Naive B cell (primary cell): ENCODE data around the gene SYNRG. TPM values are rescaled to one million over a fixed set of nuclear protein-coding genes. Genes with fewer than 3 reads are reported as not detected.
"Not testable (repeated sequence)": the region's sequence is repeated elsewhere in the genome, so short reads cannot be mapped to it uniquely, and the experiment has no call there.

Experiments used
- ATAC-seq, 2 donors: fragments of 150-1000 bp; cut with Tn5 transposase; 2 replicates each; pipeline ENCODE4 v1.10.0; 2021; ENCODE audit warnings: low read depth in 2 of 2, mild to moderate bottlenecking in 2 of 2, moderate library complexity in 2 of 2
- DNase-seq: peaks from one replicate; pipeline ENCODE4 v3.0.0; 2022
- H3K27ac Mint-ChIP-seq, 6 donors: one replicate each; pipeline ENCODE4 v1.8.0; 2020 to 2022; ENCODE audit warnings: mild to moderate bottlenecking in 6 of 6, mixed read lengths in 6 of 6, moderate library complexity in 5 of 6, inconsistent platforms in 2 of 6
- H3K27me3 Mint-ChIP-seq, 3 donors: one replicate each; pipeline ENCODE4 v1.8.0; 2021 to 2022; ENCODE audit warnings: mixed read lengths in 3 of 3, mild to moderate bottlenecking in 1 of 3
- H3K36me3 Mint-ChIP-seq, 2 donors: one replicate each; pipeline ENCODE4 v1.8.0; 2020 to 2022; ENCODE audit warnings: mixed read lengths in 2 of 2, inconsistent platforms in 1 of 2, mild to moderate bottlenecking in 1 of 2
- H3K4me1 Mint-ChIP-seq, 3 donors: one replicate each; pipeline ENCODE4 v1.8.0; 2020 to 2022; ENCODE audit warnings: mixed read lengths in 3 of 3, inconsistent platforms in 1 of 3, mild to moderate bottlenecking in 1 of 3, moderate library complexity in 1 of 3
- H3K4me3 Mint-ChIP-seq, 8 donors: one replicate each; pipeline ENCODE4 v1.8.0; 2020 to 2022; ENCODE audit warnings: mild to moderate bottlenecking in 8 of 8, mixed read lengths in 8 of 8, moderate library complexity in 8 of 8, inconsistent platforms in 2 of 8
- H3K9me3 Mint-ChIP-seq, 7 donors: one replicate each; pipeline ENCODE4 v1.8.0; 2020 to 2022; ENCODE audit warnings: mixed read lengths in 7 of 7, mild to moderate bottlenecking in 5 of 7, inconsistent platforms in 2 of 7, moderate library complexity in 1 of 7
- polyA plus RNA-seq, 6 donors: library from polyadenylated mRNA; unstranded; fragments of 300-500 nt; fragmentation: Illumina TruSeq; gene quantifications; one replicate each; pipeline ENCODE4 v1.2.3, GENCODE V29; 2021; ENCODE audit warnings: low read depth in 6 of 6

SYNRG gene
- polyA plus RNA-seq, result 10 to 100 TPM; 16.0 to 82.3 (median 58.0) TPM

- DNase-seq (peak; percentile 98), ATAC-seq (peak; percentile 86 to 89)
- peaks cover 27 to 36% (median 33%) of the 10 kb centered on the region in 3 donors for H3K4me1 Mint-ChIP-seq
- H3K4me3 Mint-ChIP-seq, result peak within 1 kb of the TSS; percentile 90 to 99 (median 94)
- peak within 1 kb of the TSS; percentile 93 to 96 (median 95) for H3K27ac Mint-ChIP-seq
- H3K36me3 Mint-ChIP-seq, result no peaks in the 10 kb centered on the region
- H3K27me3 Mint-ChIP-seq, result no peaks in the 10 kb centered on the region
- H3K9me3 Mint-ChIP-seq, result no peaks in the 10 kb centered on the region
Observed at GRCh38 chr17:37609170-37610040, at the start of gene SYNRG. SYNRG (minus strand) TSS chr17:37609418; CDS start chr17:37609355, 63 bp downstream.

DNA sequence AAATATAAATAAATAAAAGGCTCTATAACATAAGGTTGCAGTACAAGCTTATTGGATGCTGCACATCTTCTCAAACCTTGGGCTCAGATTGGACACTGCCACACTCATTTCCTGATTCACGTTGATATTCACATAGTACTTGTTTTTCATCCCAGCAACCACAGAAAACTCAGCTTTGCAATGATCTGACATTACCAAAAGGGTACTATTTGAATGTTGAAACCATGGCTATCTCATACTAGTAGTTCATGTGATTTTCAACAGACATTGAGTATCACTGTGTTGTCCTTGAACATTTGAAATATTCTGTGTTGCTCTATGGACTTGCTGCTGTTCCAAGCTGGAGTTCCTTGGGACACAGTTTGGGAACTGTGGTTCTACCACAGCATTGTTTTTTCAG, 48.0 kb upstream of the SYNRG start:
- DNase-seq, result no peak
- no peaks in the 10 kb centered on the region for H3K4me1 Mint-ChIP-seq
- no peak overlapping the region for H3K27ac Mint-ChIP-seq
- ATAC-seq, result no peak
- H3K27me3 Mint-ChIP-seq, result peaks cover 3 to 18% (median 13%) of the 10 kb centered on the region in 3 donors
- no peak overlapping the region for H3K4me3 Mint-ChIP-seq
- no peaks in the 10 kb centered on the region for H3K36me3 Mint-ChIP-seq
- no peaks in the 10 kb centered on the region for H3K9me3 Mint-ChIP-seq

DNA sequence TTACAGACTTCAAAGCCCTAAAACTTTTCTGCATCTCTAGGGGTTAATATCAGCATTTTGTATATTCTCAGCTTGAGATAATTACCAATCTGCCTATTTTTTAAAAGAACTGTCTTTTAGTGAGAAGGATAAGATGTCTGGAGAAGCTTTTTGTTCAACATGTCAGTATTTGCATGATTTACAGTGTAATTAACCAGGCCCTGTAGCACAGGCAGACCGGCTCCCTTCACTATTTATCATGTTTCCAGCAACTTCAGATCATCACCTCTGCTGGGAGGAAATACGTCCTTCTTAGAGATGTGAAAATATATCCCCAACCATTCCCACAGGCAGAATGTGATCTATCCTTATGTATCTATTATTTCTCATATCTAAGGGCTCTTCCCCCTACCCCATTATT, 42.6 kb upstream of the SYNRG start:
- Mint-ChIP-seq H3K4me1 (no peaks in the 10 kb centered on the region), H3K27me3 (peaks cover 36 to 42% (median 38%) of the 10 kb centered on the region in 3 donors)

GRCh38 chr17:37650419-37651003, 41.3 kb upstream of the SYNRG start:
- Mint-ChIP-seq H3K36me3 (no peaks in the 10 kb centered on the region), H3K27me3 (peaks cover 49 to 56% (median 50%) of the 10 kb centered on the region in 3 donors), H3K27ac (no peak overlapping the region), H3K4me3 (no peak overlapping the region), H3K9me3 (no peaks in the 10 kb centered on the region), H3K4me1 (no peaks in the 10 kb centered on the region)
- DNase-seq (no peak), ATAC-seq (no peak)

More for the DNA sequence above, 42.6 kb upstream of the SYNRG start:
- ATAC-seq, result no peak
- Mint-ChIP-seq H3K4me3 (no peak overlapping the region), H3K36me3 (no peaks in the 10 kb centered on the region), H3K9me3 (no peaks in the 10 kb centered on the region), H3K27ac (no peak overlapping the region)
- DNase-seq, result no peak

GRCh38 chr17:37648555-37648954, 39.3 kb upstream of the SYNRG start:
- Mint-ChIP-seq H3K4me1 (peaks cover 3 to 5% (median 3%) of the 10 kb centered on the region in 3 donors), H3K27me3 (peaks cover 59 to 67% (median 64%) of the 10 kb centered on the region in 3 donors), H3K27ac (no peak overlapping the region), H3K36me3 (no peaks in the 10 kb centered on the region), H3K9me3 (no peaks in the 10 kb centered on the region), H3K4me3 (no peak overlapping the region)
- ATAC-seq (no peak), DNase-seq (no peak)

DNA sequence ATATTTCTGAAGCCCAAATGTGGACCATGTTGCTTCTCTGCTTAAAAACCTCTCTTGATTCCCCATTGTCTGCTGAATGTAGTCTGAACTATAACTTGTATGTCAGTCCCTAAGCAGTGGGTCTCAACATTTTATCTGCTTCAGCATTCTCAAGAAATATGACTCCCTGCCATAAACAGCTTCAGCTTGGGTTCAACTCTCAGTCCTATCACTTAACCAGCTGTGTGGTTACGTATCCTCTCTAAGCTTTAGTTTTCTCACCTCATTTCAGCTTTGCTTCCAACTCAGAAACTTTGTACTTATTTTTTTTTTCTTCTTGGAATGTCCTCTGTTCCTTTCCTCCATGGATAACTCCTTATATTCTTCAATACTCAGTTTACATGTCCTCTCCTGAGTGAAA, 38.6 kb upstream of the SYNRG start:
- peak overlapping the region in 1 of 6 donors; percentile 23 for H3K27ac Mint-ChIP-seq
- peaks cover 59 to 65% (median 63%) of the 10 kb centered on the region in 3 donors for H3K27me3 Mint-ChIP-seq
- no peak overlapping the region for H3K4me3 Mint-ChIP-seq
- H3K9me3 Mint-ChIP-seq, result no peaks in the 10 kb centered on the region
- no peaks in the 10 kb centered on the region for H3K36me3 Mint-ChIP-seq
- ATAC-seq (no peak), DNase-seq (no peak)
- peaks cover 8 to 11% (median 10%) of the 10 kb centered on the region in 3 donors for H3K4me1 Mint-ChIP-seq

DNA sequence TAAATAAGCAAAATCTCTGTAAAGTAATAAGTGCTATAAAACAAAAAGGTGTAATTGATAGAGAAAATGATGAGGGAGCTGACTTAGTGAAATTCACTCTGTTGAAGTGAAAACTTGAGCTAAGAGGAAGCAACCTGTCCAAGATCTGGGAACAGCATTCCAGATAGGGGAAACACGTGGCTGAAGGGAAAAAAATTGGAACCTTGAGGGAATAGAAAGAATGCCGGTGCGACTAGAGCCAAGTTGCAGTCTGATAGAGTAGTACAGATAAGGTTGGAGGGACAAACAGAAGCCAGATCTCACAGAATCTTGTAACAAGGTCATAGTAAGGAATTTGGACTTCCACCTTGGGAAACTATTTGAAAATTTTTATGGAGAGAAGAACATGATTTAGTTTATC, 34.7 kb upstream of the SYNRG start:
- DNase-seq, result no peak

GRCh38 chr17:37643118-37643766, 34.0 kb upstream of the SYNRG start, which contains the start of gene DDX52:
DDX52 (minus strand) TSS chr17:37643446; CDS start chr17:37643420, 26 bp downstream.
- peak; percentile 97 to 98 for ATAC-seq
- DNase-seq, result peak; percentile 83
- H3K27me3 Mint-ChIP-seq, result peaks cover 27 to 36% (median 32%) of the 10 kb centered on the region in 3 donors
- H3K9me3 Mint-ChIP-seq, result no peaks in the 10 kb centered on the region
- H3K4me3 Mint-ChIP-seq, result peak within 1 kb of the TSS; percentile 93 to 99 (median 96)
- H3K36me3 Mint-ChIP-seq, result peaks cover 7 to 8% of the 10 kb centered on the region in 2 donors
- peaks cover 22 to 41% (median 33%) of the 10 kb centered on the region in 3 donors for H3K4me1 Mint-ChIP-seq
- H3K27ac Mint-ChIP-seq, result peak within 1 kb of the TSS; percentile 92 to 97 (median 94)

More for the DNA sequence above, 34.7 kb upstream of the SYNRG start:
- peak overlapping the region; percentile 93 to 99 (median 96) for H3K4me3 Mint-ChIP-seq
- H3K27me3 Mint-ChIP-seq, result peaks cover 32 to 42% (median 38%) of the 10 kb centered on the region in 3 donors
- H3K9me3 Mint-ChIP-seq, result no peaks in the 10 kb centered on the region
- H3K27ac Mint-ChIP-seq, result peak overlapping the region in 5 of 6 donors; percentile 24 to 97 (median 92)
- H3K36me3 Mint-ChIP-seq, result peaks cover 7 to 8% of the 10 kb centered on the region in 2 donors
- ATAC-seq, result no peak
- H3K4me1 Mint-ChIP-seq, result peaks cover 22 to 40% (median 33%) of the 10 kb centered on the region in 3 donors

DNA sequence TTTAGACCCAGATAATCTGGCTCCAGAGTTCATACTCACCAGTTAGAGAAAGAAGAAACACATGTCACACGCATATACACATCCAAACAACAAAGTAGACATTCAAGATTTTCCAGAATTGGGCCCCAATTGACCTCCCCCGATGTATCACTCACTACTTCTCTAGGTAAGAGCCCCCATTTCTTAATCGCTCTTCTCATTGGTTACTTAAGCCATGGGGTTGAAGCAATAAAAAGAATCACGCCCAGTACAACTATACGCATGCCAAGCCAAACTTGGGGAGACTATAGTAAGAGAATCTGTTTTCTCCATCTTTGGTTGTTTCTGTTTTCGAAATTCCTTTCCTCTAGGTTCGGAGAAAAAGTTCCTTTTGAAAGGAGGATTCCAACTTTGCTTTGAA, 33.5 kb upstream of the SYNRG start:
- peaks cover 7 to 8% of the 10 kb centered on the region in 2 donors for H3K36me3 Mint-ChIP-seq
- peaks cover 22 to 41% (median 33%) of the 10 kb centered on the region in 3 donors for H3K4me1 Mint-ChIP-seq
- H3K27me3 Mint-ChIP-seq, result peaks cover 22 to 30% (median 26%) of the 10 kb centered on the region in 3 donors
- DNase-seq (no peak), ATAC-seq (no peak)
- H3K9me3 Mint-ChIP-seq, result no peaks in the 10 kb centered on the region
- peak overlapping the region; percentile 93 to 99 (median 96) for H3K4me3 Mint-ChIP-seq
- peak overlapping the region in 5 of 6 donors; percentile 92 to 97 (median 94) for H3K27ac Mint-ChIP-seq

DNA sequence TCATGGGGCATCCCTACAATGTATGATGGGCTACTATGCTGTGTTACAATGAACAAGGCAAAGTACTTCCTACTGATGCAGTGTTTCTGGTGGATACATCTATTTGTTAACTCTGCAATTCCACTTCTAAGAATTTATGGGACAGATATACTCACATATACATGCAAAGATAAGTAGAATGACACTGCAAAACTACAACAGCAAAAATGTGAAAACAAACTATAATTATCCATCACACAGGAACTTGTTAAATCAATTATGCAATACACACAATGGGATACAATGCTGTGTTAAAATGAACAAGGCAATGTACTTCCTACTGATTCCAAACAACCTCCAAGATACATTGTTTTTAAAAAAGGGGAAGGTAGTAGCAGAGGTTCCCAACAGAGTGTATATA, 30.8 kb upstream of the SYNRG start:
- Mint-ChIP-seq H3K9me3 (no peaks in the 10 kb centered on the region), H3K4me3 (peak overlapping the region in 1 of 8 donors; percentile 19), H3K27ac (no peak overlapping the region), H3K36me3 (peaks cover 7 to 12% of the 10 kb centered on the region in 2 donors), H3K4me1 (peaks cover 22 to 41% (median 33%) of the 10 kb centered on the region in 3 donors), H3K27me3 (peaks cover 7 to 14% (median 12%) of the 10 kb centered on the region in 3 donors)
- ATAC-seq (no peak), DNase-seq (no peak)

DNA sequence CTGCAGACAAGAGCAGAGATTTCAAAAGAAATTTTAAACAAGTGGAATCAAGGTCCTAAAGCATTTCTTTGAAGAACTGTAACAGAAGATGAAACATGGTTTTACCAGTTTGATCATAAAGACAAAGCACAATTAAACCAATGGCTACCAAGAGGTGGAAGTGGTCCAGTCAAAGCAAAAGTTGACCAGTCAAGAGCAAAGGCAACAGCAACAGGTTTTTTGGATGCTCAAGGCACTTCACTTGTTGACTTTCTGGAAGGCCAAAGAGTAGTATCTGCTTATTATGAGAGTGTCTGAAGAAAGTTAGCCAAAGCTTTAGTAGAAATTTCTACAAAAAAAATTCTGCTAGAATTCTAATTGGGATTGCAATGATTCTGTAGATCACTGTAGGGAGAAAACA, 28.7 kb upstream of the SYNRG start:
- H3K36me3 Mint-ChIP-seq, result peaks cover 7 to 15% of the 10 kb centered on the region in 2 donors

GRCh38 chr17:37616430-37616829, 7.2 kb upstream of the SYNRG start:
- H3K27me3 Mint-ChIP-seq, H3K27ac Mint-ChIP-seq, DNase-seq, ATAC-seq, H3K4me3 Mint-ChIP-seq, H3K36me3 Mint-ChIP-seq, H3K9me3 Mint-ChIP-seq, H3K4me1 Mint-ChIP-seq: not testable (repeated sequence)

More for the DNA sequence above, 28.7 kb upstream of the SYNRG start:
- Mint-ChIP-seq H3K4me3 (peak overlapping the region in 1 of 8 donors; percentile 22), H3K4me1 (peaks cover 14 to 32% (median 24%) of the 10 kb centered on the region in 3 donors), H3K27ac (peak overlapping the region in 2 of 6 donors; percentile 4 to 47), H3K9me3 (no peaks in the 10 kb centered on the region), H3K27me3 (no peaks in the 10 kb centered on the region)
- ATAC-seq (no peak), DNase-seq (no peak)

DNA sequence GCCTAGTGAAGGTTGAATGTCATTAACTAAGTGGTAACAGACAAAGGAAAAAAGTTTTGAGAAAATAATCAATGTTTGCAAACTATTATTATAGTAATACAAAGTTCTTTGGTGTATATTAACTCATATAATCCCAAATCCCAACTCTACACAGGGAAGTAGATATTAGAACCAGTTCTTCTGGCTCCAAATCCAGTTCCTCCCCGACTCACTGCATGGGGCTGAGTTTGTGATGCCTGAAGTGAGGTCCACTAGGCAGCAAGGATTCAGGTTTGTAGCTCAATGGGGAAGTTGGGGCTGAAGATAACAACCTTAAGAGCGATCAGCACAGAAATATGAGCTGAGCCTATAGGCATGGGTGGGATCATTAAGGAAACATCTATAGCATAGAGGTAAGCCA, 5.6 kb upstream of the SYNRG start:
- Mint-ChIP-seq H3K4me1 (peaks cover 0 to 3% (median 1%) of the 10 kb centered on the region in 3 donors), H3K36me3 (peaks cover 0 to 4% of the 10 kb centered on the region in 2 donors), H3K27ac (no peak overlapping the region), H3K27me3 (no peaks in the 10 kb centered on the region), H3K9me3 (no peaks in the 10 kb centered on the region), H3K4me3 (no peak overlapping the region)
- ATAC-seq, result no peak
- DNase-seq, result no peak
